Astrocyte (in vitro differentiated cells and primary cell): ENCODE data around the gene ETS1. TPM values are rescaled to one million over a fixed set of nuclear protein-coding genes. Genes with fewer than 3 reads are reported as not detected.

Experiments
- DNase-seq: peaks from one replicate; pipeline ENCODE4 v3.0.0-alpha.2; 2010; ENCODE audit warnings: low read depth
- FAIRE-seq: peaks from 2 replicates; lab custom pipeline; 2011; peaks lifted over from hg19 to GRCh38; lab: Jason Lieb, UNC
- H2AFZ ChIP-seq: 2 replicates; pipeline ENCODE4 v1.6.0; 2012; ENCODE audit warnings: low read depth, low read length, inconsistent platforms
- H3K27ac ChIP-seq: 2 replicates; pipeline ENCODE4 v1.5.1; 2011; ENCODE audit warnings: low read depth, low read length, inconsistent platforms
- H3K27me3 ChIP-seq: 2 replicates; pipeline ENCODE4 v1.6.0; 2011; ENCODE audit warnings: low read length, inconsistent platforms; ENCODE audit not compliant: insufficient read depth
- H3K36me3 ChIP-seq: 2 replicates; pipeline ENCODE4 v1.5.1; 2011; ENCODE audit warnings: low read length, inconsistent platforms; ENCODE audit not compliant: insufficient read depth
- H3K4me1 ChIP-seq: 2 replicates; pipeline ENCODE4 v1.5.1; 2011; ENCODE audit warnings: low read length, inconsistent platforms; ENCODE audit not compliant: insufficient read depth
- H3K4me2 ChIP-seq: 2 replicates; pipeline ENCODE4 v1.6.0; 2012; ENCODE audit warnings: low read length, inconsistent platforms
- H3K4me3 ChIP-seq: 2 replicates; pipeline ENCODE4 v1.5.1; 2011; ENCODE audit warnings: low read depth, mild to moderate bottlenecking, low read length, inconsistent platforms; ENCODE audit not compliant: insufficient read depth
- H3K79me2 ChIP-seq: 2 replicates; pipeline ENCODE4 v1.6.0; 2012; ENCODE audit warnings: mild to moderate bottlenecking, low read length, inconsistent platforms; ENCODE audit not compliant: insufficient read depth
- H3K9ac ChIP-seq: 2 replicates; pipeline ENCODE4 v1.6.0; 2012; ENCODE audit warnings: mild to moderate bottlenecking, low read length, inconsistent platforms
- H3K9me3 ChIP-seq: 2 replicates; pipeline ENCODE4 v1.5.1; 2012; ENCODE audit warnings: low read depth, mild to moderate bottlenecking, low read length, inconsistent platforms; ENCODE audit not compliant: insufficient read depth
- H4K20me1 ChIP-seq: 2 replicates; pipeline ENCODE4 v1.6.0; 2012; ENCODE audit warnings: low read length, inconsistent platforms; ENCODE audit not compliant: insufficient read depth
- H3K27ac Mint-ChIP-seq: one replicate; pipeline ENCODE4 v1.8.0; 2021; ENCODE audit warnings: mild to moderate bottlenecking, mixed read lengths; ENCODE audit not compliant: unreplicated experiment
- H3K27me3 Mint-ChIP-seq: one replicate; pipeline ENCODE4 v1.8.0; 2021; ENCODE audit warnings: low read depth, mixed read lengths; ENCODE audit not compliant: unreplicated experiment
- H3K36me3 Mint-ChIP-seq: one replicate; pipeline ENCODE4 v1.8.0; 2021; ENCODE audit warnings: low read depth, mixed read lengths; ENCODE audit not compliant: unreplicated experiment
- H3K4me1 Mint-ChIP-seq: one replicate; pipeline ENCODE4 v1.8.0; 2021; ENCODE audit warnings: low read depth, mixed read lengths; ENCODE audit not compliant: unreplicated experiment
- H3K4me3 Mint-ChIP-seq: one replicate; pipeline ENCODE4 v1.8.0; 2021; ENCODE audit warnings: mild to moderate bottlenecking, moderate library complexity, mixed read lengths; ENCODE audit not compliant: unreplicated experiment
- H3K9me3 Mint-ChIP-seq: one replicate; pipeline ENCODE4 v1.8.0; 2021; ENCODE audit warnings: mild to moderate bottlenecking, mixed read lengths; ENCODE audit not compliant: unreplicated experiment
- CTCF ChIP-seq: IDR thresholded peaks from 2 replicates; pipeline ENCODE4 v1.5.1; 2011; ENCODE audit warnings: low read depth, mild to moderate bottlenecking, inconsistent platforms, low read length, moderate library complexity; ENCODE audit not compliant: insufficient read depth
- EZH2 ChIP-seq: IDR thresholded peaks from 2 replicates; pipeline ENCODE4 v1.6.1; 2012; ENCODE audit warnings: mild to moderate bottlenecking, low read length, inconsistent platforms; ENCODE audit not compliant: insufficient read depth
- total RNA-seq: library from RNA; stranded (reverse); gene quantifications from 2 replicates; pipeline ENCODE4 v1.2.1, GENCODE V29; 2021

Gene ETS1
- total RNA-seq, 1 donor from 2014 or later = 107 TPM

GRCh38 chr11:128522943-128523518 is 64.3 kb downstream of the ETS1 start:
- peaks cover 40% of the 10 kb centered on the region for H3K79me2 ChIP-seq
- FAIRE-seq = peak; percentile 66
- peak overlapping the region; percentile 70 for H3K4me2 ChIP-seq
- Mint-ChIP-seq H3K4me3 (peak overlapping the region; percentile 87), H3K27me3 (no peaks in the 10 kb centered on the region), H3K36me3 (no peaks in the 10 kb centered on the region), H3K9me3 (no peaks in the 10 kb centered on the region), H3K4me1 (peaks cover 46% of the 10 kb centered on the region), H3K27ac (peak overlapping the region; percentile 99)
- H3K4me1 ChIP-seq = peaks cover 54% of the 10 kb centered on the region
- no peak for TF ChIP-seq EZH2
- no peak for TF ChIP-seq CTCF
- H3K36me3 ChIP-seq = no peaks in the 10 kb centered on the region
- peak overlapping the region; percentile 100 for H3K9ac ChIP-seq
- no peak overlapping the region for H2AFZ ChIP-seq
- no peak for DNase-seq
- no peaks in the 10 kb centered on the region for H3K27me3 ChIP-seq
- H3K4me3 ChIP-seq = peak overlapping the region; percentile 43
- H3K9me3 ChIP-seq = no peaks in the 10 kb centered on the region
- peak overlapping the region; percentile 98 for H3K27ac ChIP-seq
- peaks cover 34% of the 10 kb centered on the region for H4K20me1 ChIP-seq

- peak; percentile 97 for FAIRE-seq
- peak overlapping the region; percentile 98 for H3K27ac ChIP-seq
- DNase-seq = peak; percentile 99
Measured at GRCh38 chr11:128522055-128522942, 65.1 kb downstream of the ETS1 start.

More at GRCh38 chr11:128522055-128522942, 65.1 kb downstream of the ETS1 start:
- no peaks in the 10 kb centered on the region for H3K36me3 ChIP-seq
- peak overlapping the region; percentile 92 for H3K4me2 ChIP-seq
- Mint-ChIP-seq H3K4me3 (peak overlapping the region; percentile 90), H3K4me1 (peaks cover 49% of the 10 kb centered on the region), H3K36me3 (no peaks in the 10 kb centered on the region), H3K9me3 (no peaks in the 10 kb centered on the region), H3K27ac (peak overlapping the region; percentile 99), H3K27me3 (no peaks in the 10 kb centered on the region)
- H2AFZ ChIP-seq = no peak overlapping the region
- no peak for TF ChIP-seq CTCF
- no peak for TF ChIP-seq EZH2
- no peaks in the 10 kb centered on the region for H3K9me3 ChIP-seq
- H3K4me1 ChIP-seq = peaks cover 62% of the 10 kb centered on the region
- peaks cover 41% of the 10 kb centered on the region for H4K20me1 ChIP-seq
- peak overlapping the region; percentile 94 for H3K4me3 ChIP-seq
- H3K27me3 ChIP-seq = no peaks in the 10 kb centered on the region
- H3K9ac ChIP-seq = peak overlapping the region; percentile 100
- peaks cover 47% of the 10 kb centered on the region for H3K79me2 ChIP-seq
